GM11168 (cell line): ENCODE data around the gene ASPG.

Experiments used
- in situ Hi-C: fragments of 300-500 bp; cut with MboI; formaldehyde crosslinking; loops from one replicate; pipeline ENCODE4 v1.12.0; 2022; ENCODE audit warnings: low sequenced_read_pairs; ENCODE audit not compliant: unreplicated experiment

ASPG gene

GRCh38 chr14:104104076-104104901 is 18.8 kb downstream of the ASPG start:
- in situ Hi-C loops: no loop called here

- in situ Hi-C loops: no loop called here
Observed at GRCh38 chr14:104105071-104105821, 19.7 kb downstream of the ASPG start.

- in situ Hi-C loops: no loop called here
Observed at GRCh38 chr14:104105822-104106470, 20.4 kb downstream of the ASPG start.

GRCh38 chr14:104106471-104106991 is 21.0 kb downstream of the ASPG start:
- in situ Hi-C loops: no loop called here

- in situ Hi-C loops: no loop called here
Observed at GRCh38 chr14:104107101-104107581, 21.6 kb downstream of the ASPG start.

- in situ Hi-C loops: no loop called here
Observed at GRCh38 chr14:104107611-104108569, 22.4 kb downstream of the ASPG start.

- in situ Hi-C loops: no loop called here
Observed at GRCh38 chr14:104108570-104109541, 23.4 kb downstream of the ASPG start.

- in situ Hi-C loops: no loop called here
Observed at GRCh38 chr14:104109731-104110361, 24.3 kb downstream of the ASPG start.

- in situ Hi-C loops: no loop called here
Observed at GRCh38 chr14:104110491-104111209, 25.1 kb downstream of the ASPG start.

GRCh38 chr14:104111301-104112112 is 26.0 kb downstream of the ASPG start:
- in situ Hi-C loops: no loop called here

- in situ Hi-C loops: no loop called here
Observed at GRCh38 chr14:104112113-104112505, 26.6 kb downstream of the ASPG start.

GRCh38 chr14:104112609-104113571 is 27.4 kb downstream of the ASPG start:
- in situ Hi-C loops: no loop called here

- in situ Hi-C loops: no loop called here
Observed at GRCh38 chr14:104113631-104114420, 28.3 kb downstream of the ASPG start.

GRCh38 chr14:104114421-104115130 is 29.1 kb downstream of the ASPG start:
- in situ Hi-C loops: no loop called here
